HG03575 (cell line): Measurements from ENCODE around the gene TKTL1.

ENCODE experiments used
- ATAC-seq: cut with Tn5 transposase; IDR thresholded peaks from one replicate; pipeline ENCODE4 v1.9.1; 2021; ENCODE audit not compliant: unreplicated experiment, insufficient number of reproducible peaks, low FRiP score; ENCODE audit errors: extremely low read depth

Gene TKTL1

GRCh38 chrX:154371017-154371788, 75.6 kb downstream of the TKTL1 start:
- ATAC-seq: no peak

GRCh38 chrX:154371789-154372300, 76.2 kb downstream of the TKTL1 start:
- ATAC-seq: no peak

- ATAC-seq: no peak
Observed at GRCh38 chrX:154372612-154373022, 77.0 kb downstream of the TKTL1 start.

GRCh38 chrX:154373340-154374306, 78.0 kb downstream of the TKTL1 start:
- ATAC-seq: no peak

GRCh38 chrX:154374313-154375155, 78.9 kb downstream of the TKTL1 start, which contains the start of gene FLNA:
TSS of gene FLNA (minus strand) at chrX:154374634. CDS start at chrX:154371245, 3,389 bp downstream.
- no peak for ATAC-seq

GRCh38 chrX:154375156-154375504, 79.5 kb downstream of the TKTL1 start:
- ATAC-seq: no peak

GRCh38 chrX:154376774-154377173, 81.2 kb downstream of the TKTL1 start:
- ATAC-seq: no peak

- ATAC-seq: no peak
Observed at GRCh38 chrX:154378059-154378798, 82.6 kb downstream of the TKTL1 start.

GRCh38 chrX:154378799-154379568, 83.4 kb downstream of the TKTL1 start, which contains the start of gene EMD:
TSS of gene EMD (plus strand) at chrX:154379295. CDS start at chrX:154379485, 190 bp downstream.
- peak; percentile 64 for ATAC-seq

GRCh38 chrX:154379569-154379951, 84.0 kb downstream of the TKTL1 start:
- ATAC-seq: no peak
